MV-4-11 (cell line): ENCODE data around the gene COLQ.
"Not testable (repeated sequence)": the region's sequence is repeated elsewhere in the genome, so short reads cannot be mapped to it uniquely, and the experiment has no call there.

ENCODE experiments used
- DNase-seq: peaks from one replicate; lab custom pipeline; 2025; lab: John Stamatoyannopoulos, UW

The COLQ gene

GRCh38 chr3:15521573-15521965 lies at the start of gene COLQ:
TSS of gene COLQ (minus strand) at chr3:15521706. CDS start at chr3:15521625, 81 bp downstream.
- DNase-seq: no peak

- no peak for DNase-seq
Observed at GRCh38 chr3:15563190-15563589, 41.7 kb upstream of the COLQ start.

GRCh38 chr3:15562560-15562959 lies 41.1 kb upstream of the COLQ start:
- DNase-seq: no peak

DNA sequence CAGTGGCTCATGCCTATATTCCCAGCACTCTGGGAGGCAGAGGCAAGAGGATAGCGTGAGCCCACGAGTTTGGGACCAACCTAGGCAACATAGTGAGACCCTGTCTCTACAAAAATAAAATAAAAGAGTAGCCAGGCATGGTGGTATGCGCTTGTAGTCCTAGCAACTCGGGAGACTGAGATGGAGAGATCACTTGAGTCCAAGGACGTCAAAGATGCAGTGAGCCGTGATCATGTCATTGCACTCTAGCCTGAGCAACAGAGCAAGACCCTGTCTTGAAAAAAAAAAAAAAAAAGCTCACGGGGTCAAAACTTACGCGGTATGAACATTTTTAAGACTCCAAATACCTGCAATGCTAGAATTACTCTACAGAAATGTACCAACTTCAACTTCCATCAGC lies 37.1 kb upstream of the COLQ start:
- no peak for DNase-seq

DNA sequence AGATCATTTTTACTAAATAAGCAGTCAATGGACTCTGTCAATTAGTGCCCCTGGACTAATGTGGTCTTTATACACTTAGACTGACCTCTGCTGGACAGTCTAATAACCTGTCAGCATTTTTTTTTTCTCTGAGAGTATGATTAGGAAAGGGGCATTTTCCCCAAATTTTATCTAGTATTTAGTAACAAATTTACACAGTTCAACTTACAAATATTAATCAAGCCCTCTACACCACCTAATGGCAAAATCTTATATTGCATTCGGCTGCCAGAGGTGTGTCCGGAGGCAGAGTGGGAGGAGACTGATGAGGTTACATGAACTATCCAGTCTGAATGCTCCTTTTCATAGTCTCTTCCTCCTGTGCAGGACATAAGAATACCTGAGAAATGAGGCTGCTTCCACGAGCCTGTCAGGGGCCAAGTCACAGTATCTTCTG lies 36.0 kb upstream of the COLQ start:
- peak; percentile 46 for DNase-seq

GRCh38 chr3:15556512-15556911 lies 35.0 kb upstream of the COLQ start:
- peak; percentile 97 for DNase-seq

- no peak for DNase-seq
Observed at GRCh38 chr3:15553749-15554148, 32.2 kb upstream of the COLQ start.

GRCh38 chr3:15551902-15552301 lies 30.4 kb upstream of the COLQ start:
- no peak for DNase-seq

DNA sequence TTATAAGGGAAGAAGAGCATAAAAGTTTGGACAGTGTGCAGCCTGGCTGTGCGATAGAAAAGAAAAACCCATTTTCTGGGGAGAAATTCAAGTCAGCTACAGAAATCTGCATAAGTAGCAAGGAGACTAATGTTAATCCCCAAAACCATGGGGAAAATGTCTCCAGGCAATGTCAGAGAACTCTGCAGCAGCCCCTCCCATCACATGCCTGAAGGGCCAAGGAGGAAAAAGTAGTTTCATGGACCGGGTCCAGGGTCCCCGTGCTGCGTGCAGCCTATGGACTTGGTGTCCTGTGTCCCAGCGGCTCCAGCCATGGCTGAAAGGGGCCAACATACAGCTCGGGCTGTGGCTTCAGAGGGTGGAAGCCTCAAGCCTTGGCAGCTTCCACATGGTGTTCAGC lies 28.3 kb upstream of the COLQ start:
- no peak for DNase-seq

DNA sequence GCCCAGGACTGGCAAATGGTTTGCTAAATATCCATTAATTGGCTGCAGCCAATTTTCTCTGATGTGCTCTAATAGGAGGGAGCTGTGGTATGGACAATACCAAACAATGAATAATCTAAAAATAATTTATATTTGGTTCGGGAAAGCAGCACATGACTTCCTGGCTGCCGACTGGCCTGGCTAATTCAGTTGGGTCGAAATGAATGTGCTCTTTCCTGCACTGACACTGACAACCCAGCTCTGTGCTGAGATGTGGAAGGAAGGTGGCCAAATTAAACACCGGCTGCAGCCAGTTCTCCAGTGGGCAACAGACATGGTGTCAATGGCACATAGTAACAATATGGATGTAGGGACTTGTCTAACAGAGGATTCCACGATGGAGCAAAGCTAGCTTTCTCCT lies 21.1 kb upstream of the COLQ start:
- DNase-seq: no peak

GRCh38 chr3:15541371-15541770 lies 19.9 kb upstream of the COLQ start:
- no peak for DNase-seq

DNA sequence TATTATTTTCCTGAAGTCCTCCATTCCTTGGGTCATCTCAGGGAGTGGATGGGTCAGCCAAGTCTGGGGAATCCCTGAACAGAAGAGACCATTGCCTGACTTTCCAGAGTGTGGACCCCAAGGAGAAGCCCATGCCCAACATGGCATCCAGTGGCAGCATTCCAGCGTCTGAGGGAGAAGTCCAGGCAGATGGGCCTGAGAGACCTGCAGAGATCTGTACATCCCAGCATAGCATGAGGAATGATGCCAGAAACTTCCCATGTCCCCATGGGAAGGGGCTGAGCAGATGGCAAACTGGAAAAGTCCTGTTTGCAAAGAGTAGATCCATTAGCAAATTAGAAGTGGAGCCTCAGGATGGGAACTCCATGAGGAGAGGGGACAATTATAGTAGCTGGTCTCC lies 17.6 kb upstream of the COLQ start:
- no peak for DNase-seq

DNA sequence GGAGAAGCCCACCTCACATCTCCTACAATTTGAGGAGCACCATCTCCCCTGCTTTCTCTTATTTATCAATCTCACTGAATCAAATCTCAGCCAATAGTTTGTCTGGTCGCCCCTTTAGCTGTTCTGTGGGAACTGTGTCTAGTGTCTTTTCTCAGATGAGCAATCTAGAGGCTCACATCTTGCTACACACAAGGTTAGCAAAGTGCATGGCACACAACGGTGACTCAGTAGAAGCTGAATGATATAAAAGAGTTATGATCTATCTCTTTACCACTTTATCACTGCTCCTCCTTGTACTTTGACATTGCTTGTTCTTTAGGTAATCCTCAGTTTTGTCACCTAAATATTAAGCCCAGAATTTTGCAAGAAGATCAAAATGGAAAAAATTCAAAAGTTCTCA lies 16.8 kb upstream of the COLQ start:
- no peak for DNase-seq

- DNase-seq: no peak
Observed at GRCh38 chr3:15536856-15537255, 15.3 kb upstream of the COLQ start.

DNA sequence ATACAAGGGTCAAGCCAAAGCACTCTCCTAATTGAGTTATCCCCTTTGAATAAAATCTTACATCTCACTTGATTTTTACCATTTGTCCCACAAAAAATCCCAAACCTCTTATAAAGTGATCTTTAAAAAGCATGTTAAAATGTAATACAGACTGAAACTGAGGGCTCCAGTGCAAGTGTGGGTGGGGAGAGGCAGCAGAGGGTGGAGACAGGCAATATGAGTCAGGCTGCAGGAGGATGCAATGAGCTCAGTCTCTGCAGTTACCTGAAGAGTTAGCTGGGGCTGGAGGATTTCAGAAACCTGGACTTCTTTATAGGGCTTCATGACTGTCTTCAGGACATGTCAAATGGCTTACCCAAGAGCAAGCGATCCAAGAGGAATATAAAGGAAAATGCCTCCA lies 14.2 kb upstream of the COLQ start:
- DNase-seq: no peak

- DNase-seq: not testable (repeated sequence)
Observed at GRCh38 chr3:15532614-15533013, 11.1 kb upstream of the COLQ start.

GRCh38 chr3:15531346-15531745 lies 9.8 kb upstream of the COLQ start:
- no peak for DNase-seq

GRCh38 chr3:15528854-15529537 lies 7.5 kb upstream of the COLQ start:
- no peak for DNase-seq

GRCh38 chr3:15527031-15527459 lies 5.5 kb upstream of the COLQ start:
- DNase-seq: no peak

- DNase-seq: no peak
Observed at GRCh38 chr3:15525790-15526189, 4.3 kb upstream of the COLQ start.

DNA sequence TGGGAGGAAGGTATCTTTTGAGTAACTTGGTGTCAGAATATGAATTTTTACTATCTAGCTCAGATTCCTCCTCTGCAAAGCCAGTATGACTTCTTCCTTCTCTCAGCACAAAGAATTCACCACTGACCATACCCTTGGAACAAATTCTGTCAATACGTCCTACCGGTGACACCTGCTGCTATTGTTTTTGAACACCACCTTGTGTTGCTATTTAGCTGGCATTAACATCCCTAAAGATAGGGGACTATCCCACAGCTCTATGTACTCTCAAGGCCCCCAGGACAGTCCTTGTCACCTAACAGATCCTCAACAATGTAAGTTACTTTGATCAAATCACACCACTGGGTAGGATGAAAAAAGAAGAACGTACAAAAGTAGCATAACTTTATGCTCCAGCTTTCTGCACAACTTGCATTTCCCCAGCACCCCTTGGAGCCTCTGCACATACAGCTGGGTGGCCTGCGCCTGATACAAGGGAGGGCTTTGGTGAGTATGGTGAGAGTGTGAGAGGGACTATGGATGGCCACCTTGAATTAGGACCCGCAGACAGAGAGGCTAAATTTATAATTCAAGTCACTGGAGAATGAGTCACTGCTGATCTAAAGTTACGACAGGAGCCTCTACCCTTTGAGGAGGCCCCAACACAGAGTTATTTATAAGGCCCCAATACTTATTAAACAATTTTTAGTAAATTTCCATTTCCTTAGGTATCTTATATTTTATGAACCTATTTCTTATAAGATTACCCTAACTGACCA lies 2.3 kb upstream of the COLQ start:
- DNase-seq: no peak

GRCh38 chr3:15522016-15522415 lies 510 bp upstream of the COLQ start:
- DNase-seq: no peak

GRCh38 chr3:15520804-15521572 lies 518 bp downstream of the COLQ start:
- DNase-seq: peak; percentile 32
